A549 (cell line): ENCODE results near the gene PTOV1.

ENCODE experiments used
- CTCF ChIP-seq: fragments of >200 bp; sonication (Bioruptor Twin); formaldehyde crosslinking; IDR thresholded peaks from 3 replicates; pipeline ENCODE4 v1.5.1; 2016
- EP300 ChIP-seq, 2 experiments: fragments of >200 bp; sonication (Bioruptor Twin); formaldehyde crosslinking; IDR thresholded peaks; 2 replicates in 1 of 2; 3 replicates in 1 of 2; pipeline ENCODE4 v1.6.1; 2016 to 2017
- FOSL2 ChIP-seq, 2 experiments: fragments of 450-650 bp in 1 of 2; fragments of >200 bp in 1 of 2; sonication (Bioruptor Twin) in 1 of 2; formaldehyde crosslinking; IDR thresholded peaks; 2 replicates each; pipeline versions ENCODE4 v1.5.0 to v1.6.1; 2016 to 2020; ENCODE audit warnings: mild to moderate bottlenecking in 1 of 2, moderate library complexity in 1 of 2
- RAD21 ChIP-seq, 2 experiments: fragments of >200 bp in 1 of 2; sonication (Bioruptor Twin) in 1 of 2; formaldehyde crosslinking in 1 of 2; IDR thresholded peaks in 1 of 2; conservative IDR thresholded peaks in 1 of 2; 2 replicates in 1 of 2; 3 replicates in 1 of 2; pipeline ENCODE4 v1.6.1; 2012 to 2018; ENCODE audit warnings: inconsistent platforms in 1 of 2
- REST ChIP-seq: fragments of 200-600 bp; sonication (generic); IDR thresholded peaks from 2 replicates; pipeline ENCODE4 v1.6.1; 2016; ENCODE audit warnings: antibody characterized with exemption, mild to moderate bottlenecking, moderate library complexity

GRCh38 chr19:49889038-49889686, 38.2 kb downstream of the PTOV1 start:
- TF ChIP-seq RAD21 (conservative IDR thresholded peaks at IDR 0.05 in 1 of 2, IDR thresholded peaks at IDR 0.05 in 1 of 2) (no peak), CTCF (no peak), FOSL2 (IDR thresholded peaks at IDR 0.05) (no peak), FOSL2 (CRISPR knock-in tag; IDR thresholded peaks at IDR 0.05) (no peak), EP300 (IDR thresholded peaks at IDR 0.05) (no peak), REST (no peak)
